K562 (cell line): ENCODE measurements around the gene STXBP4. TPM values are rescaled to one million over a fixed set of nuclear protein-coding genes. Genes with fewer than 3 reads are reported as not detected.
A peak's percentile ranks its signal among the peaks of the same experiment; 100 is the strongest.

ENCODE experiments used
- CCAR2 ChIP-seq: fragments of 200-400 bp; formaldehyde crosslinking; IDR thresholded peaks from 2 replicates; pipeline ENCODE4 v1.6.1; 2017; ENCODE audit warnings: mild to moderate bottlenecking, low read depth, low read length
- ELK3 ChIP-seq: fragments of 450-650 bp; formaldehyde crosslinking; IDR thresholded peaks from 2 replicates; pipeline ENCODE4 v1.4.0; 2020; ENCODE audit warnings: mild to moderate bottlenecking
- FOXP4 ChIP-seq: sonication (generic); formaldehyde crosslinking; IDR thresholded peaks from 2 replicates; pipeline ENCODE4 v1.8.0; 2022; ENCODE audit warnings: mild to moderate bottlenecking, missing genetic modification reagents, borderline replicate concordance
- HIVEP1 ChIP-seq: fragments of 250-450 bp; sonication (Bioruptor Pico); IDR thresholded peaks from 2 replicates; pipeline ENCODE4 v1.4.0; 2020; ENCODE audit warnings: mild to moderate bottlenecking
- HMG20B ChIP-seq: fragments of 250-450 bp; sonication (Bioruptor Pico); IDR thresholded peaks from 2 replicates; pipeline ENCODE4 v1.5.0; 2021; ENCODE audit warnings: mild to moderate bottlenecking
- MEF2A ChIP-seq: IDR thresholded peaks from 2 replicates; pipeline ENCODE4 v1.6.1; 2011; ENCODE audit warnings: low read depth, mild to moderate bottlenecking, low read length, moderate library complexity; ENCODE audit not compliant: control insufficient read depth
- MEIS2 ChIP-seq: fragments of 450-650 bp; IDR thresholded peaks from 2 replicates; pipeline ENCODE4 v1.6.1; 2014; ENCODE audit warnings: mild to moderate bottlenecking; ENCODE audit not compliant: partially characterized antibody
- NCOA1 ChIP-seq: fragments of 450-650 bp; IDR thresholded peaks from 2 replicates; pipeline ENCODE4 v1.6.1; 2016; ENCODE audit warnings: low read depth
- TFAM ChIP-seq: fragments of 250-450 bp; sonication (Bioruptor Pico); conservative IDR thresholded peaks from 2 replicates; pipeline ENCODE4 v1.5.0; 2021; ENCODE audit warnings: mild to moderate bottlenecking, moderate library complexity
- THRAP3 ChIP-seq: fragments of 450-650 bp; IDR thresholded peaks from 2 replicates; pipeline ENCODE4 v1.6.1; 2016; ENCODE audit warnings: mild to moderate bottlenecking, inconsistent platforms, borderline replicate concordance
- TOE1 ChIP-seq, 2 experiments: fragments of 450-650 bp in 1 of 2; sonication (generic) in 1 of 2; formaldehyde crosslinking in 1 of 2; IDR thresholded peaks; 2 replicates each; pipeline versions ENCODE4 v1.7.1 to v1.8.0; 2016 to 2022; ENCODE audit warnings: borderline replicate concordance in 2 of 2, mild to moderate bottlenecking in 2 of 2, antibody characterized with exemption in 1 of 2, inconsistent platforms in 1 of 2, low read depth in 1 of 2, missing genetic modification reagents in 1 of 2, moderate library complexity in 1 of 2
- polyA plus RNA-seq, 8 experiments: library from polyadenylated mRNA; depleted of rRNA in 4 of 8; stranded (reverse) in 5 of 8; unstranded in 3 of 8; fragments of >200 nt; fragmentation: Nextera tagmentation in 2 of 8; fragmentation: Illumina TruSeq in 1 of 8; extraction: Ambion mirVana in 2 of 8; extraction: Trizol in 1 of 8; gene quantifications; 2 replicates each; pipeline versions ENCODE4 v1.2.1 to v1.2.3, GENCODE V29; 2011 to 2014; ENCODE audit warnings: inconsistent platforms in 1 of 8, missing spikeins in 1 of 8
- total RNA-seq, 7 experiments: library from RNA; depleted of rRNA in 6 of 7; stranded (reverse); fragments of >200 nt in 6 of 7; fragmentation: Illumina TruSeq in 2 of 7; extraction: Trizol in 2 of 7; gene quantifications; 2 replicates each; pipeline versions ENCODE4 v1.2.1 to v1.2.3, GENCODE V29; 2011 to 2021; ENCODE audit warnings: low replicate concordance in 1 of 7
- TF ChIP-seq, protein P1 (sequence below): sonication (generic); IDR thresholded peaks from 2 replicates; pipeline ENCODE4 v1.6.1; 2016
- TF ChIP-seq, protein P2 (sequence below), 2 experiments: IDR thresholded peaks in 1 of 2; conservative IDR thresholded peaks in 1 of 2; 2 replicates each; pipeline ENCODE4 v1.6.1; 2016; ENCODE audit warnings: low read depth in 2 of 2, mild to moderate bottlenecking in 1 of 2, missing compliant biosample characterization in 1 of 2, missing genetic modification characterization in 1 of 2, moderate library complexity in 1 of 2
- TF ChIP-seq, protein P3 (sequence below): fragments of 450-650 bp; IDR thresholded peaks from 2 replicates; pipeline ENCODE4 v1.6.1; 2018; ENCODE audit not compliant: partially characterized antibody

STXBP4 gene
- total and polyA plus RNA-seq, 9 of the 15 experiments (the other 6 are each of a cell fraction or from before 2014, with no cell fraction given) = 11.6 to 23.2 (median 18.5) TPM

DNA sequence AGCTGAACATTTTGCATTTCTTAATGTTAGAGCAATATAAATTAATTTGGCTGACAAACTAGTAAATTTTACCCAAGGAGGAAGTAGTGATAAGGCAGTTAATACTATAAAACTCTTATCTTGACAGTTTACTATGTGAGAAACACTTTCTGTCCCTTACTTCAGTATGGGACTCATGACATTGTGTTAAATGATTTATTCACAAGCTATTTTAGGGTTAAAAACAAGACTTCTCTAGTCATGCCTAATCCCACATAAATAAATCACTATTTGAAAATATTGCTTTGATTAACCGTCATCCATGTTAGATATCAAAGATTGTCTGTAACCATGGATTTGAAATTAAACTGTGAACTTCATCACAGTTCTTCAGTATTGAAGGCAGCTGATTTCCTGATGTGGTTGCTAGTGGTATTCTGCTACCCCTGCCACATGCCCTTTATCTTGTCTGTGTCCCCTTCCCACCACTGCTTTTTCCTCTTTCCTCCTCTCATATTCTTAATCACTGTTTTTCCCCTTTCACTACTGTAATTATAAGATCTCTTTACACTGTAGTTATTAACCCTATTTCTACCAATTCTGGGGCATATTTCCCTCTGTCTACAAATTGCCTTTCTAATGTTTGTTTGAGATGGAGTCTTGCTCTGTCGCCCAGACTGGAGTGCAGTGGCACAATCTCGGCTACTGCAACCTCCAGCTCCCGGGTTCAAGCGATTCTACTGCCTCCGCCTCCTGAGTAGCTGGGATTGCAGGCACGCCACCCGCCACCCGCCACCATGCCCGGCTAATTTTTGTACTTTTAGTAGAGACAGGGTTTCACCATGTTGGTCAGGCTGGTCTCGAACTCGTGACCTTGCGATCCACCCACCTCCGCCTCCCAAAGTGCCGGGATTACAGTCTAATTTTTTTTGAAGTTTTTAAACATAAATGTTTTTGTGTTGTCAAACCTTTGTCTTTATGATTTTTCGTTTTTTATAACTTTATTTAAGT, 95.6 kb downstream of the STXBP4 start (continued):
- TF ChIP-seq NCOA1 = no peak
- TF ChIP-seq TFAM (CRISPR knock-in tag) = no peak
- TF ChIP-seq MEF2A = peak; percentile 46; the same call in 1 of the 2 replicates
- no peak for TF ChIP-seq TOE1 (IDR thresholded peaks at IDR 0.05; ENCODE audit: borderline replicate concordance)
- TF ChIP-seq TOE1 (CRISPR knock-in tag; IDR thresholded peaks at IDR 0.05; ENCODE audit: borderline replicate concordance, low read depth) = no peak
- TF ChIP-seq, protein P1, sequence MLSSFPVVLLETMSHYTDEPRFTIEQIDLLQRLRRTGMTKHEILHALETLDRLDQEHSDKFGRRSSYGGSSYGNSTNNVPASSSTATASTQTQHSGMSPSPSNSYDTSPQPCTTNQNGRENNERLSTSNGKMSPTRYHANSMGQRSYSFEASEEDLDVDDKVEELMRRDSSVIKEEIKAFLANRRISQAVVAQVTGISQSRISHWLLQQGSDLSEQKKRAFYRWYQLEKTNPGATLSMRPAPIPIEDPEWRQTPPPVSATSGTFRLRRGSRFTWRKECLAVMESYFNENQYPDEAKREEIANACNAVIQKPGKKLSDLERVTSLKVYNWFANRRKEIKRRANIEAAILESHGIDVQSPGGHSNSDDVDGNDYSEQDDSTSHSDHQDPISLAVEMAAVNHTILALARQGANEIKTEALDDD = 0 out of 2 replicates have a peak, but pooled peaks have one; percentile 27
- TF ChIP-seq, protein P2, sequence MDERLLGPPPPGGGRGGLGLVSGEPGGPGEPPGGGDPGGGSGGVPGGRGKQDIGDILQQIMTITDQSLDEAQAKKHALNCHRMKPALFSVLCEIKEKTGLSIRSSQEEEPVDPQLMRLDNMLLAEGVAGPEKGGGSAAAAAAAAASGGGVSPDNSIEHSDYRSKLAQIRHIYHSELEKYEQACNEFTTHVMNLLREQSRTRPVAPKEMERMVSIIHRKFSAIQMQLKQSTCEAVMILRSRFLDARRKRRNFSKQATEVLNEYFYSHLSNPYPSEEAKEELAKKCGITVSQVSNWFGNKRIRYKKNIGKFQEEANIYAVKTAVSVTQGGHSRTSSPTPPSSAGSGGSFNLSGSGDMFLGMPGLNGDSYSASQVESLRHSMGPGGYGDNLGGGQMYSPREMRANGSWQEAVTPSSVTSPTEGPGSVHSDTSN (CRISPR knock-in tag; IDR thresholded peaks at IDR 0.05; ENCODE audit: low read depth) = no peak
- TF ChIP-seq, protein P2 (tag; conservative IDR thresholded peaks at IDR 0.05; ENCODE audit: low read depth) = peak; percentile 84
- TF ChIP-seq, protein P3, sequence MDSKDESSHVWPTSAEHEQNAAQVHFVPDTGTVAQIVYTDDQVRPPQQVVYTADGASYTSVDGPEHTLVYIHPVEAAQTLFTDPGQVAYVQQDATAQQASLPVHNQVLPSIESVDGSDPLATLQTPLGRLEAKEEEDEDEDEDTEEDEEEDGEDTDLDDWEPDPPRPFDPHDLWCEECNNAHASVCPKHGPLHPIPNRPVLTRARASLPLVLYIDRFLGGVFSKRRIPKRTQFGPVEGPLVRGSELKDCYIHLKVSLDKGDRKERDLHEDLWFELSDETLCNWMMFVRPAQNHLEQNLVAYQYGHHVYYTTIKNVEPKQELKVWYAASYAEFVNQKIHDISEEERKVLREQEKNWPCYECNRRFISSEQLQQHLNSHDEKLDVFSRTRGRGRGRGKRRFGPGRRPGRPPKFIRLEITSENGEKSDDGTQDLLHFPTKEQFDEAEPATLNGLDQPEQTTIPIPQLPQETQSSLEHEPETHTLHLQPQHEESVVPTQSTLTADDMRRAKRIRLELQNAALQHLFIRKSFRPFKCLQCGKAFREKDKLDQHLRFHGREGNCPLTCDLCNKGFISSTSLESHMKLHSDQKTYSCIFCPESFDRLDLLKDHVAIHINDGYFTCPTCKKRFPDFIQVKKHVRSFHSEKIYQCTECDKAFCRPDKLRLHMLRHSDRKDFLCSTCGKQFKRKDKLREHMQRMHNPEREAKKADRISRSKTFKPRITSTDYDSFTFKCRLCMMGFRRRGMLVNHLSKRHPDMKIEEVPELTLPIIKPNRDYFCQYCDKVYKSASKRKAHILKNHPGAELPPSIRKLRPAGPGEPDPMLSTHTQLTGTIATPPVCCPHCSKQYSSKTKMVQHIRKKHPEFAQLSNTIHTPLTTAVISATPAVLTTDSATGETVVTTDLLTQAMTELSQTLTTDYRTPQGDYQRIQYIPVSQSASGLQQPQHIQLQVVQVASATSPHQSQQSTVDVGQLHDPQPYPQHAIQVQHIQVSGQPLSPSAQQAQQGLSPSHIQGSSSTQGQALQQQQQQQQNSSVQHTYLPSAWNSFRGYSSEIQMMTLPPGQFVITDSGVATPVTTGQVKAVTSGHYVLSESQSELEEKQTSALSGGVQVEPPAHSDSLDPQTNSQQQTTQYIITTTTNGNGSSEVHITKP = no peak
- no peak for TF ChIP-seq HMG20B (CRISPR knock-in tag)
- no peak for TF ChIP-seq FOXP4 (CRISPR knock-in tag)
- TF ChIP-seq MEIS2 = peak; percentile 81
- TF ChIP-seq HIVEP1 (CRISPR knock-in tag) = no peak
- TF ChIP-seq ELK3 (CRISPR knock-in tag) = no peak
- TF ChIP-seq THRAP3 = no peak
- TF ChIP-seq CCAR2 = no peak
